WTC11 (cell line): ENCODE data around the gene KSR2. TPM values are rescaled to one million over a fixed set of nuclear protein-coding genes. Genes with fewer than 3 reads are reported as not detected.

Experiments used
- ATAC-seq: fragments of 200-7000 bp; cut with Tn5 transposase; 2 replicates; pipeline ENCODE4 v1.10.0; 2021; ENCODE audit warnings: mild to moderate bottlenecking, moderate library complexity
- CTCF ChIA-PET: fragments of 300-600 bp; sonication (Branson Sonifier 250); formaldehyde crosslinking; loops from one replicate; lab custom pipeline; 2021; ENCODE audit warnings: antibody characterized with exemption; lab: Charles Lee
- POLR2A ChIA-PET: fragments of 350-600 bp; sonication (Branson Sonifier 250); formaldehyde crosslinking; loops from one replicate; lab custom pipeline; 2021; ENCODE audit warnings: antibody characterized with exemption; lab: Charles Lee
- DNase-seq: peaks from one replicate; pipeline ENCODE4 v3.0.0; 2021; ENCODE audit warnings: low spot score
- H3K27ac Mint-ChIP-seq: 2 replicates; pipeline ENCODE4 v1.8.0; 2021; ENCODE audit warnings: mixed read lengths
- H3K27me3 Mint-ChIP-seq: 2 replicates; pipeline ENCODE4 v1.8.0; 2021; ENCODE audit warnings: low read depth, mild to moderate bottlenecking, moderate library complexity, mixed read lengths
- H3K36me3 Mint-ChIP-seq: 2 replicates; pipeline ENCODE4 v1.8.0; 2021; ENCODE audit warnings: mixed read lengths
- H3K4me1 Mint-ChIP-seq: 2 replicates; pipeline ENCODE4 v1.8.0; 2022; ENCODE audit warnings: mixed read lengths
- H3K4me3 Mint-ChIP-seq: 2 replicates; pipeline ENCODE4 v1.8.0; 2021; ENCODE audit warnings: mild to moderate bottlenecking, moderate library complexity, mixed read lengths
- H3K9me3 Mint-ChIP-seq: 2 replicates; pipeline ENCODE4 v1.8.0; 2021; ENCODE audit warnings: mixed read lengths
- AR ChIP-seq: fragments of 250-450 bp; sonication (Bioruptor Pico); IDR thresholded peaks from 2 replicates; pipeline ENCODE4 v1.9.0; 2021; ENCODE audit warnings: mild to moderate bottlenecking
- ARID4B ChIP-seq: sonication (generic); formaldehyde crosslinking; IDR thresholded peaks from 2 replicates; pipeline ENCODE4 v1.8.0; 2023; ENCODE audit warnings: missing genetic modification reagents, mild to moderate bottlenecking, borderline replicate concordance
- ATF6 ChIP-seq: sonication (generic); formaldehyde crosslinking; IDR thresholded peaks from 2 replicates; pipeline ENCODE4 v1.8.1; 2023; ENCODE audit warnings: mild to moderate bottlenecking, missing genetic modification reagents
- E2F4 ChIP-seq: sonication (generic); formaldehyde crosslinking; IDR thresholded peaks from 2 replicates; pipeline ENCODE4 v1.8.1; 2022; ENCODE audit warnings: low read depth, mild to moderate bottlenecking, moderate library complexity, missing genetic modification reagents, borderline replicate concordance
- ELF4 ChIP-seq: sonication (generic); formaldehyde crosslinking; IDR thresholded peaks from 2 replicates; pipeline ENCODE4 v1.8.1; 2022; ENCODE audit warnings: low read depth, mild to moderate bottlenecking, moderate library complexity, missing genetic modification reagents
- ESRRA ChIP-seq: sonication (generic); formaldehyde crosslinking; IDR thresholded peaks from 2 replicates; pipeline ENCODE4 v1.8.1; 2022; ENCODE audit warnings: mild to moderate bottlenecking, missing genetic modification reagents, borderline replicate concordance
- HMGA2 ChIP-seq: fragments of 250-450 bp; sonication (Bioruptor Pico); IDR thresholded peaks from 2 replicates; pipeline ENCODE4 v1.4.0; 2021; ENCODE audit warnings: mild to moderate bottlenecking, moderate library complexity
- HMGXB4 ChIP-seq: sonication (generic); formaldehyde crosslinking; IDR thresholded peaks from 2 replicates; pipeline ENCODE4 v1.8.1; 2023; ENCODE audit warnings: mild to moderate bottlenecking, moderate library complexity, missing genetic modification reagents
- JUN ChIP-seq: sonication (generic); formaldehyde crosslinking; IDR thresholded peaks from 2 replicates; pipeline ENCODE4 v1.8.0; 2023; ENCODE audit warnings: mild to moderate bottlenecking, missing genetic modification reagents
- MYBL2 ChIP-seq: sonication (generic); formaldehyde crosslinking; IDR thresholded peaks from 2 replicates; pipeline ENCODE4 v1.8.1; 2023; ENCODE audit warnings: mild to moderate bottlenecking, moderate library complexity, missing genetic modification reagents
- NFATC4 ChIP-seq: fragments of 250-450 bp; sonication (Bioruptor Pico); IDR thresholded peaks from 2 replicates; pipeline ENCODE4 v1.9.0; 2021; ENCODE audit warnings: mild to moderate bottlenecking
- NFYB ChIP-seq: sonication (generic); formaldehyde crosslinking; conservative IDR thresholded peaks from 2 replicates; pipeline ENCODE4 v1.8.0; 2022; ENCODE audit warnings: low read depth, missing genetic modification reagents
- PRRX2 ChIP-seq: fragments of 250-450 bp; sonication (Bioruptor Pico); IDR thresholded peaks from 2 replicates; pipeline ENCODE4 v1.8.0; 2021; ENCODE audit warnings: mild to moderate bottlenecking
- RORB ChIP-seq: fragments of 250-450 bp; sonication (Bioruptor Pico); IDR thresholded peaks from 2 replicates; pipeline ENCODE4 v1.9.0; 2021; ENCODE audit warnings: mild to moderate bottlenecking
- SP1 ChIP-seq: sonication (generic); formaldehyde crosslinking; conservative IDR thresholded peaks from 2 replicates; pipeline ENCODE4 v1.8.1; 2022; ENCODE audit warnings: missing genetic modification reagents
- STAT6 ChIP-seq: sonication (generic); formaldehyde crosslinking; conservative IDR thresholded peaks from 2 replicates; pipeline ENCODE4 v1.8.1; 2023; ENCODE audit warnings: mild to moderate bottlenecking, low read depth, missing genetic modification reagents, moderate library complexity
- ZNF138 ChIP-seq: sonication (generic); formaldehyde crosslinking; conservative IDR thresholded peaks from 2 replicates; pipeline ENCODE4 v1.8.1; 2022; ENCODE audit warnings: mild to moderate bottlenecking, moderate library complexity, missing genetic modification reagents
- ZNF416 ChIP-seq: fragments of 250-450 bp; sonication (Bioruptor Pico); IDR thresholded peaks from 2 replicates; pipeline ENCODE4 v1.9.0; 2021; ENCODE audit warnings: mild to moderate bottlenecking, inconsistent platforms
- ZNF423 ChIP-seq: fragments of 250-450 bp; sonication (Bioruptor Pico); IDR thresholded peaks from 2 replicates; pipeline ENCODE4 v2.1.2; 2022; ENCODE audit warnings: mild to moderate bottlenecking, moderate library complexity
- total RNA-seq: library from RNA; stranded (reverse); gene quantifications from 3 replicates; pipeline ENCODE4 v1.2.3, GENCODE V29; 2021

KSR2 gene
- total RNA-seq, 1 experiment from 2014 or later, result 2.4 TPM

GRCh38 chr12:117522559-117522958, 446.2 kb downstream of the KSR2 start:
- Mint-ChIP-seq H3K4me1 (no peaks in the 10 kb centered on the region), H3K36me3 (no peaks in the 10 kb centered on the region), H3K4me3 (no peak overlapping the region), H3K9me3 (no peaks in the 10 kb centered on the region), H3K27me3 (no peaks in the 10 kb centered on the region; the same call in 1 of the 2 replicates), H3K27ac (no peak overlapping the region)
- ChIA-PET POLR2A (no interaction called here), CTCF (interaction anchor here (1.1 kb wide), 1 partner anchor 315 kb away, joined by 4 read pairs; no protein-coding TSS in a partner anchor)
- DNase-seq (no peak), ATAC-seq (no peak)
- no peak for TF ChIP-seq ZNF138 (CRISPR knock-in tag)
- no peak for TF ChIP-seq ZNF423 (CRISPR knock-in tag)
- no peak for TF ChIP-seq ARID4B (CRISPR knock-in tag)
- no peak for TF ChIP-seq E2F4 (CRISPR knock-in tag)
- no peak for TF ChIP-seq NFYB (CRISPR knock-in tag)
- TF ChIP-seq JUN (CRISPR knock-in tag), result no peak
- TF ChIP-seq ELF4 (CRISPR knock-in tag), result no peak
- TF ChIP-seq ZNF416 (CRISPR knock-in tag), result no peak
- TF ChIP-seq ATF6 (CRISPR knock-in tag), result no peak
- no peak for TF ChIP-seq AR (CRISPR knock-in tag)
- no peak for TF ChIP-seq MYBL2 (CRISPR knock-in tag)
- TF ChIP-seq PRRX2 (CRISPR knock-in tag), result no peak
- TF ChIP-seq ESRRA (CRISPR knock-in tag), result no peak
- no peak for TF ChIP-seq HMGA2
- no peak for TF ChIP-seq RORB
- TF ChIP-seq SP1 (CRISPR knock-in tag), result no peak
- no peak for TF ChIP-seq HMGXB4 (CRISPR knock-in tag)
- TF ChIP-seq NFATC4 (CRISPR knock-in tag), result no peak
- TF ChIP-seq STAT6 (CRISPR knock-in tag), result no peak
